GM23248 (cell line): Measurements from ENCODE around the gene C1QTNF3. TPM values are rescaled to one million over a fixed set of nuclear protein-coding genes. Genes with fewer than 3 reads are reported as not detected.
A peak's percentile ranks its signal among the peaks of the same experiment; 100 is the strongest.
"Not testable (repeated sequence)": the region's sequence is repeated elsewhere in the genome, so short reads cannot be mapped to it uniquely, and the experiment has no call there.

ENCODE experiments used
- DNase-seq: peaks from one replicate; pipeline ENCODE4 v3.0.0-alpha.2; 2015
- H2AFZ ChIP-seq: fragments of 200-600 bp; sonication (generic); 2 replicates; pipeline ENCODE4 v1.6.1; 2016; ENCODE audit warnings: antibody characterized with exemption
- H3F3A ChIP-seq: fragments of 200-600 bp; sonication (generic); 2 replicates; pipeline ENCODE4 v1.6.1; 2016; ENCODE audit warnings: mild to moderate bottlenecking, antibody characterized with exemption, mixed run types; ENCODE audit not compliant: insufficient read depth
- H3K27ac ChIP-seq: fragments of 200-600 bp; sonication (generic); 2 replicates; pipeline ENCODE4 v1.5.1; 2016; ENCODE audit warnings: mild to moderate bottlenecking
- H3K27me3 ChIP-seq: fragments of 200-600 bp; sonication (generic); replicated peaks from 2 replicates; pipeline ENCODE4 v1.6.1; 2016; ENCODE audit warnings: mild to moderate bottlenecking; ENCODE audit not compliant: insufficient read depth
- H3K36me3 ChIP-seq: fragments of 200-600 bp; sonication (generic); 2 replicates; pipeline ENCODE4 v1.6.1; 2016; ENCODE audit warnings: low read depth, mild to moderate bottlenecking
- H3K4me1 ChIP-seq: fragments of 200-600 bp; sonication (generic); 2 replicates; pipeline ENCODE4 v1.6.1; 2016; ENCODE audit warnings: mild to moderate bottlenecking; ENCODE audit not compliant: insufficient read depth
- H3K4me2 ChIP-seq: fragments of 200-600 bp; sonication (generic); one replicate; pipeline ENCODE4 v1.6.1; 2016; ENCODE audit warnings: mild to moderate bottlenecking; ENCODE audit not compliant: unreplicated experiment
- H3K4me3 ChIP-seq: fragments of 200-600 bp; sonication (generic); 2 replicates; pipeline ENCODE4 v1.5.1; 2016; ENCODE audit warnings: mild to moderate bottlenecking
- H3K79me2 ChIP-seq: fragments of 200-600 bp; sonication (generic); 2 replicates; pipeline ENCODE4 v1.6.1; 2016; ENCODE audit warnings: mild to moderate bottlenecking; ENCODE audit not compliant: insufficient read depth
- H3K9ac ChIP-seq: fragments of 200-600 bp; sonication (generic); 2 replicates; pipeline ENCODE4 v1.6.1; 2016; ENCODE audit warnings: mild to moderate bottlenecking
- H3K9me2 ChIP-seq: fragments of 200-600 bp; sonication (generic); 2 replicates; pipeline ENCODE4 v1.6.1; 2016; ENCODE audit warnings: mixed run types, mild to moderate bottlenecking, moderate library complexity; ENCODE audit not compliant: insufficient read depth
- H3K9me3 ChIP-seq: fragments of 200-600 bp; sonication (generic); one replicate; pipeline ENCODE4 v1.6.1; 2017; ENCODE audit warnings: low read depth
- H4K20me1 ChIP-seq: fragments of 200-600 bp; sonication (generic); 2 replicates; pipeline ENCODE4 v1.6.0; 2016; ENCODE audit not compliant: insufficient read depth
- EZH2 ChIP-seq: fragments of 200-600 bp; sonication (generic); IDR thresholded peaks from 2 replicates; pipeline ENCODE4 v1.6.1; 2018; ENCODE audit warnings: antibody characterized with exemption, mild to moderate bottlenecking; ENCODE audit not compliant: insufficient read depth, poor library complexity, severe bottlenecking
- EZH2phosphoT487 ChIP-seq: fragments of 200-600 bp; sonication (generic); IDR thresholded peaks from 2 replicates; pipeline ENCODE4 v1.6.1; 2018; ENCODE audit warnings: antibody characterized with exemption, moderate library complexity, mild to moderate bottlenecking, low read depth; ENCODE audit not compliant: insufficient read depth
- WGBS, 2 experiments: methylation state at CpG; one replicate each; pipeline ENCODE4 v1.1.6; 2015 to 2017; ENCODE audit warnings: low lambda C conversion rate in 2 of 2, low coverage in 1 of 2; ENCODE audit errors: missing lambda C conversion rate in 2 of 2; 5-methylcytosine and 5-hydroxymethylcytosine counted together
- in situ Hi-C: fragments of 300-500 bp; cut with MboI; formaldehyde crosslinking; loops from 2 replicates; pipeline ENCODE4 v1.15.0; 2020
- polyA plus RNA-seq: library from polyadenylated mRNA; unstranded; fragments of >200 nt; fragmentation: Nextera tagmentation; extraction: Ambion mirVana; gene quantifications from 2 replicates; pipeline ENCODE4 v1.2.1, GENCODE V29; 2016
- total RNA-seq: library from RNA; depleted of rRNA; stranded (reverse); fragments of >200 nt; shearing (Covaris generic); gene quantifications from 2 replicates; pipeline ENCODE4 v1.2.3, GENCODE V29; 2014; rRNA removed

Gene C1QTNF3, protein sequence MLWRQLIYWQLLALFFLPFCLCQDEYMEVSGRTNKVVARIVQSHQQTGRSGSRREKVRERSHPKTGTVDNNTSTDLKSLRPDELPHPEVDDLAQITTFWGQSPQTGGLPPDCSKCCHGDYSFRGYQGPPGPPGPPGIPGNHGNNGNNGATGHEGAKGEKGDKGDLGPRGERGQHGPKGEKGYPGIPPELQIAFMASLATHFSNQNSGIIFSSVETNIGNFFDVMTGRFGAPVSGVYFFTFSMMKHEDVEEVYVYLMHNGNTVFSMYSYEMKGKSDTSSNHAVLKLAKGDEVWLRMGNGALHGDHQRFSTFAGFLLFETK
- total RNA-seq (0.11 and 0.38 TPM in 2 replicates), polyA plus RNA-seq (0.58 and 1.1 TPM in 2 replicates)

- no peak for TF ChIP-seq EZH2phosphoT487
- no peak for TF ChIP-seq EZH2
- in situ Hi-C loops: no loop called here
- 31 to 35% methylated on average over 10 of the region's 10 CpGs for WGBS, 2 experiments
- H3F3A ChIP-seq: peaks cover 21% of the 10 kb centered on the region
- H3K9me2 ChIP-seq: no peaks in the 10 kb centered on the region
- peaks cover 38% of the 10 kb centered on the region for H3K4me1 ChIP-seq
- no peaks in the 10 kb centered on the region for H4K20me1 ChIP-seq
- H3K27me3 ChIP-seq: no peaks in the 10 kb centered on the region
- no peaks in the 10 kb centered on the region for H3K9me3 ChIP-seq
- H3K79me2 ChIP-seq: no peaks in the 10 kb centered on the region
- no peak within 1 kb of the TSS for H3K4me3 ChIP-seq
- peak within 1 kb of the TSS; percentile 29 for H3K4me2 ChIP-seq
- no peaks in the 10 kb centered on the region for H3K36me3 ChIP-seq
- H2AFZ ChIP-seq: peak within 1 kb of the TSS; percentile 48
- H3K9ac ChIP-seq: no peak within 1 kb of the TSS
- DNase-seq: peak; percentile 33
- H3K27ac ChIP-seq: no peak within 1 kb of the TSS
Measured at GRCh38 chr5:34043099-34043876, at the start of gene C1QTNF3. TSS of gene C1QTNF3 (minus strand) at chr5:34043213. CDS start at chr5:34043125, 88 bp downstream.

- H3K9me2 ChIP-seq, H3K27ac ChIP-seq, H3F3A ChIP-seq, H3K9me3 ChIP-seq, H2AFZ ChIP-seq, in situ Hi-C loops, DNase-seq, H3K79me2 ChIP-seq, H3K4me1 ChIP-seq, H4K20me1 ChIP-seq, H3K4me2 ChIP-seq, H3K4me3 ChIP-seq, H3K36me3 ChIP-seq, H3K9ac ChIP-seq, H3K27me3 ChIP-seq: not testable (repeated sequence)
- WGBS, 2 experiments: 86 to 87% methylated on average over 7 of the region's 7 CpGs
Measured at GRCh38 chr5:34091039-34091438, 48.0 kb upstream of the C1QTNF3 start.

GRCh38 chr5:34089802-34090201, 46.8 kb upstream of the C1QTNF3 start:
- DNase-seq, H3K36me3 ChIP-seq, H2AFZ ChIP-seq, H3K9me2 ChIP-seq, H3K27ac ChIP-seq, H3K4me2 ChIP-seq, H3F3A ChIP-seq, in situ Hi-C loops, H3K79me2 ChIP-seq, H3K9ac ChIP-seq, H3K4me3 ChIP-seq, H4K20me1 ChIP-seq, H3K4me1 ChIP-seq, H3K9me3 ChIP-seq, H3K27me3 ChIP-seq: not testable (repeated sequence)
- WGBS, 2 experiments: 78 to 83% methylated on average over 2 to 3 of the region's 3 CpGs

- H3K4me1 ChIP-seq, H3K9ac ChIP-seq, in situ Hi-C loops, H3K4me3 ChIP-seq, H3K9me2 ChIP-seq, H3K27me3 ChIP-seq, H3F3A ChIP-seq, H3K27ac ChIP-seq, H3K9me3 ChIP-seq, H3K36me3 ChIP-seq, H3K4me2 ChIP-seq, DNase-seq, H4K20me1 ChIP-seq, H3K79me2 ChIP-seq, H2AFZ ChIP-seq: not testable (repeated sequence)
- WGBS, 2 experiments: 51 to 57% methylated on average over 3 of the region's 3 CpGs
Measured at GRCh38 chr5:34087728-34088127, 44.7 kb upstream of the C1QTNF3 start.

DNA sequence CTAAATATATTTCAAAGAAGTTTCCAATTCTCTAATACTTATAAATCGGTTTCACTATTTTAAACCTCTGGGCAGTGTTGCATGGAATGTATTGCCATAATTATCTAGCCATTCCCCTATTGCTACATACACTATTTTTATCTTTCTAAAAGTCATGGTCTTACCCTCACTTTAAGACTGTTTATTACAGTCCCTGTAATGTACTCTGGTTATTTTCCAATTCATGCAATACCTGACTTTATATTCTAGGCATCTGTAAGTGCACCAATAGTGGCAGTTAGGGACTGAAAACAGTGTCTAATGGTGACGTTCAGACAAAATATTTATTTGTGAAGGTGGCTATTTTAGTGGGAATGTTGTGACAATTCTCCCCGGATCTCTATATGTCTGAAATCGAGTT, 40.9 kb upstream of the C1QTNF3 start:
- H3F3A ChIP-seq, H3K9ac ChIP-seq, in situ Hi-C loops, H3K4me1 ChIP-seq, DNase-seq, H3K4me3 ChIP-seq, H3K36me3 ChIP-seq, H3K79me2 ChIP-seq, H3K27me3 ChIP-seq, H3K9me2 ChIP-seq, H3K4me2 ChIP-seq, H4K20me1 ChIP-seq, H3K9me3 ChIP-seq, H2AFZ ChIP-seq, H3K27ac ChIP-seq: not testable (repeated sequence)
- WGBS, 2 experiments: 66% methylated on average over 4 of the region's 4 CpGs

DNA sequence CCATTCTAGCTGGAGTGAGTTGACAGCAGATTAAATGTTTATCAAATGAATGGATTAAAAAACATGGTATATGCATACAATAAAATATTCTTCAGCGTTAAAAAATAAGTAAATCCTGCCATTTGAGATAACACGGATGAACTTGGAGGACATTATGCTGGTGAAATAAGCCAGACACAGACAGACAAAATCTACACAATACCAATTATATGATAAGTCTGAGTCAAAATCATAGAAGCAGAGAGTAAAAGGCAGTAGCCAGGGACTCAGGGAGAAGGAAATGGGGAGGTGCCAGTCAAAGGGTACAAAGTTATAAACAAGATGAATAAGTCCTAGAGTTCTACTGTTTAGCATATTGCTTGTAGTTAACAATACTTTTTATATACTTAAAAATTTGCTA, 36.5 kb upstream of the C1QTNF3 start:
- H3K4me1 ChIP-seq: peaks cover 11% of the 10 kb centered on the region
- WGBS, 2 experiments: 86 to 95% methylated on average over 2 of the region's 2 CpGs
- DNase-seq, H4K20me1 ChIP-seq, H3K36me3 ChIP-seq, in situ Hi-C loops, H3K27me3 ChIP-seq, H3K27ac ChIP-seq, H3F3A ChIP-seq, H3K79me2 ChIP-seq, H3K9me2 ChIP-seq, H3K4me2 ChIP-seq, H2AFZ ChIP-seq, H3K4me3 ChIP-seq, H3K9ac ChIP-seq, H3K9me3 ChIP-seq: not testable (repeated sequence)

DNA sequence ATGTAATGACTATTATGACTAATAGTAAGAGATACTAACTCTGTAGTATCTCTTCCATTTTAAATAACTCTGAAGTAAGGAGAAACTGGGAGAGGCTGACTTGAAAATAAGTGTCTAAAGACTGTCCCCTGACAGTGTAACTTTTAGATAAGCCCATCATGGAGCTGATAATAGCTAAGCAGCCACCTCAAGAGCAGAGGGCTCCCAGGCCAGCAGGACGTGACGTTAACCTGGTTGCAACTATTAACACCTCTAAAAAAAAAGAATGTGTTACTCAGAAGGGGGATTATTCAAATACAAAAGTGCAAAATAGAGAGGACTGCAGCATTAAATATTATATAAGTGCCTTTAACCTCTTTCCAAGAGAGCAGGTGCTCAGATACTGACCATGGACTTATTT, 34.6 kb upstream of the C1QTNF3 start:
- H3K79me2 ChIP-seq, DNase-seq, H3K9me2 ChIP-seq, H3F3A ChIP-seq, H3K9ac ChIP-seq, H3K36me3 ChIP-seq, H3K27me3 ChIP-seq, H3K4me3 ChIP-seq, H3K4me2 ChIP-seq, H3K27ac ChIP-seq, H3K9me3 ChIP-seq, H2AFZ ChIP-seq, in situ Hi-C loops, H4K20me1 ChIP-seq: not testable (repeated sequence)
- H3K4me1 ChIP-seq: peaks cover 17% of the 10 kb centered on the region
- WGBS, 2 experiments: 96 to 100% methylated on average over 2 of the region's 2 CpGs
